ENCODE measurements around the gene NXPE1.
"Not testable (repeated sequence)": the region's sequence is repeated elsewhere in the genome, so short reads cannot be mapped to it uniquely, and the experiment has no call there.

NXPE1 gene

GRCh38 chr11:114559425-114560310 lies at the start of gene NXPE1:
Gene NXPE1, minus strand, starts transcription at chr11:114559881. Its CDS starts 8,680 bp downstream, at chr11:114551201.
- no peak for DNase-seq (ENCODE audit: low read depth)

GRCh38 chr11:114609429-114609828 lies 49.7 kb upstream of the NXPE1 start:
- DNase-seq (ENCODE audit: low read depth), result no peak

- not testable (repeated sequence) for DNase-seq (ENCODE audit: low read depth)
Measured at GRCh38 chr11:114608605-114609004, 48.9 kb upstream of the NXPE1 start.

- DNase-seq (ENCODE audit: low read depth), result no peak
Measured at GRCh38 chr11:114607753-114608459, 48.2 kb upstream of the NXPE1 start.

- DNase-seq (ENCODE audit: low read depth), result not testable (repeated sequence)
Measured at GRCh38 chr11:114606802-114607075, 47.1 kb upstream of the NXPE1 start.

- no peak for DNase-seq (ENCODE audit: low read depth)
Measured at GRCh38 chr11:114606003-114606801, 46.5 kb upstream of the NXPE1 start.

GRCh38 chr11:114605370-114605769 lies 45.7 kb upstream of the NXPE1 start:
- no peak for DNase-seq (ENCODE audit: low read depth)

GRCh38 chr11:114604886-114605285 lies 45.2 kb upstream of the NXPE1 start:
- no peak for DNase-seq (ENCODE audit: low read depth)

GRCh38 chr11:114604179-114604813 lies 44.6 kb upstream of the NXPE1 start:
- no peak for DNase-seq (ENCODE audit: low read depth)

- not testable (repeated sequence) for DNase-seq (ENCODE audit: low read depth)
Measured at GRCh38 chr11:114603151-114603550, 43.5 kb upstream of the NXPE1 start.

GRCh38 chr11:114598461-114598860 lies 38.8 kb upstream of the NXPE1 start:
- DNase-seq (ENCODE audit: low read depth), result no peak

GRCh38 chr11:114596175-114596919 lies 36.7 kb upstream of the NXPE1 start:
- no peak for DNase-seq (ENCODE audit: low read depth)

- no peak for DNase-seq (ENCODE audit: low read depth)
Measured at GRCh38 chr11:114595571-114595970, 35.9 kb upstream of the NXPE1 start, which contains the start of gene NXPE4. Gene NXPE4, minus strand, starts transcription at chr11:114595786. Its CDS starts 1,027 bp downstream, at chr11:114594759.

GRCh38 chr11:114594703-114595102 lies 35.0 kb upstream of the NXPE1 start:
- no peak for DNase-seq (ENCODE audit: low read depth)

GRCh38 chr11:114587398-114587953 lies 27.8 kb upstream of the NXPE1 start:
- DNase-seq (ENCODE audit: low read depth), result no peak

- DNase-seq (ENCODE audit: low read depth), result no peak
Measured at GRCh38 chr11:114586797-114587196, 27.1 kb upstream of the NXPE1 start.

- no peak for DNase-seq (ENCODE audit: low read depth)
Measured at GRCh38 chr11:114571712-114572111, 12.0 kb upstream of the NXPE1 start.

GRCh38 chr11:114569801-114570200 lies 10.1 kb upstream of the NXPE1 start:
- no peak for DNase-seq (ENCODE audit: low read depth)

- DNase-seq (ENCODE audit: low read depth), result no peak
Measured at GRCh38 chr11:114566276-114566675, 6.6 kb upstream of the NXPE1 start.

GRCh38 chr11:114564831-114565230 lies 5.2 kb upstream of the NXPE1 start:
- no peak for DNase-seq (ENCODE audit: low read depth)

GRCh38 chr11:114563077-114563476 lies 3.4 kb upstream of the NXPE1 start:
- no peak for DNase-seq (ENCODE audit: low read depth)
